ENCODE measurements around the gene ITGA6.

The ITGA6 gene

DNA sequence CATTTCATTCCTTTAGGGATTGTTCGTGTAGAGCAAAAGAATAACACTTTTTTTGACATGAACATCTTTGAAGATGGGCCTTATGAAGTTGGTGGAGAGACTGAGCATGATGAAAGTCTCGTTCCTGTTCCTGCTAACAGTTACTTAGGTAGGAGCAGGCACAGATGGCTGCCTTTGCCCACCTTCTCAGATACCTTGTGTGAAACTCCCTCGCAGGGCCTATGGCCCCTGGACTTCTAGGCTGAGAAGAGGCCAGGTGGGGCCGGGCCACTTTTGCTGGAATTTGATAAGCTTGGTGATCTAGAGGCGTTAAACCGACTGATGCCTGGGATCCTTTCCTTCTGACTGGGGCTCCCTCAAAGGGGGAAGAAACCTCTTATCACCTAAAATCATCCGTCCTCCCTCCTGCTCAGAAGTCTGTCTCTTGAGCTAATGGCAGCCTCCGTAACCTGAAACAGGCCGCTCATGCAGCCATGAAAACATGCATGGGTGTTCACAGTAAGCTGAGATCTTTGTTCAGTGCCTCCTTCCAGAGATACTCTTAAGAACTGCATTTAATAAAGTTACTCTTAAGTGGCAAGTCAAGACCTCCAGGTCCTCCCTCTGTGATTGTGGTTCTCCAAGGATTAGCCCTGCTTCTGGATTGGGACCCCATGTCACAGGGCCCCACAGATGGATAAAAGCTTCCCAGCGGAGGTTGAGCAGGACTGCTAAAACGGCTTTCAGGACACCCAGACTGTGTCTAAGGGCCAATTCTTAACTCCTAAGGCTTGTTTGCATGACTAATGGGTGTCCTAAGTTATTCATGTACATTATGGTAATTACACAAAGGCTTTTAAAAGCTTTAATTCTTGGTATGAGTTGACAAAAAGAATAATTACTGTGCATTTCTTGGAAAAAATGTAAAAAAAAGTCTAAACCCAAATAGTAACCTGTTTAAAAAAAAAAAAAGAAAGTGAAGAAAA is 43.9 kb downstream of the ITGA6 start:
- no peak for DNase-seq

DNA sequence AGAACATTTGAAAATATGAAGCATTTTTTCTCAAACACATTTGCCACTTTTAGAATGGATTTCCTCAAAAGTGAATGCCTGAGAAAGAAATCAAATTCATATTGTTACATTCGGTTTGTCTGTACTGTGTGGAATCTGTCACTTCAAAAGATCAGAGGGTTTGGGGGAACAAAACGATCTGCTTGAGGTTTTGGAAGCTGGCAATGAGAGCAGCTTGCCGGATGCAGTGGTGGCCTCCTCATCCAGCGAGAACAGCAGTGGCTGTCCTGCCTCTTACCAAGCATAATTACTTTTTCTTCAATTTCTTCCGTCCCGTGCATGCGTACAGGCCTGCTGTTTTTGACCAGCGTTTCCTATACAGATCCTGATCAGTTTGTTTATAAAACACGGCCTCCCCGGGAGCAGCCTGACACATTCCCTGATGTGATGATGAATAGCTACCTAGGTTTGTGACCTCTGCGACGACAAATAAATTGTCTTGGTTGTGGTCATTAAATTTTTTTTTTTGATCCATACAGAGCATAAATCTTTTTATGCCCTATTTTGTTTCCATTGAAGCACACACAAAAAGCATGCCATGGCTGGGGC is 45.2 kb downstream of the ITGA6 start:
- DNase-seq, result no peak

DNA sequence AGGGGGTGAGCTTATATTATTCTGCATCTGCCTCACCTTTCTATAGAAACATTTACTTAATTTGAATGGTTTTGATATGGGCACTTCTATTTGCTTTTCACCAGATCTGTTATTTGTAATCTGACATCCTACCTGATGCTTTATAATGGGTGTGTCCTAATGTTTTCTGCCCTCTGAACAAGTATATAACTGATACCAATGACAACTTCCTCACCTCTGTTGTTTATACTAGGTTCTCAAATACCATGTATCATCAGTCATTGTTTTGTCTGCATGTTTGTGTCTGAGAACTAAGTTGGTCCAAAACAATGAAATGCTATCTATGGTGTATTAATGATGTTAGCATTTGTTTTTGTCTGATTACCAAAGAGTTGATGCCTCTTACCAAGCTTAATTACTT is 45.8 kb downstream of the ITGA6 start:
- no peak for DNase-seq

GRCh38 chr2:172478353-172478752 is 51.0 kb downstream of the ITGA6 start:
- DNase-seq, result no peak

DNA sequence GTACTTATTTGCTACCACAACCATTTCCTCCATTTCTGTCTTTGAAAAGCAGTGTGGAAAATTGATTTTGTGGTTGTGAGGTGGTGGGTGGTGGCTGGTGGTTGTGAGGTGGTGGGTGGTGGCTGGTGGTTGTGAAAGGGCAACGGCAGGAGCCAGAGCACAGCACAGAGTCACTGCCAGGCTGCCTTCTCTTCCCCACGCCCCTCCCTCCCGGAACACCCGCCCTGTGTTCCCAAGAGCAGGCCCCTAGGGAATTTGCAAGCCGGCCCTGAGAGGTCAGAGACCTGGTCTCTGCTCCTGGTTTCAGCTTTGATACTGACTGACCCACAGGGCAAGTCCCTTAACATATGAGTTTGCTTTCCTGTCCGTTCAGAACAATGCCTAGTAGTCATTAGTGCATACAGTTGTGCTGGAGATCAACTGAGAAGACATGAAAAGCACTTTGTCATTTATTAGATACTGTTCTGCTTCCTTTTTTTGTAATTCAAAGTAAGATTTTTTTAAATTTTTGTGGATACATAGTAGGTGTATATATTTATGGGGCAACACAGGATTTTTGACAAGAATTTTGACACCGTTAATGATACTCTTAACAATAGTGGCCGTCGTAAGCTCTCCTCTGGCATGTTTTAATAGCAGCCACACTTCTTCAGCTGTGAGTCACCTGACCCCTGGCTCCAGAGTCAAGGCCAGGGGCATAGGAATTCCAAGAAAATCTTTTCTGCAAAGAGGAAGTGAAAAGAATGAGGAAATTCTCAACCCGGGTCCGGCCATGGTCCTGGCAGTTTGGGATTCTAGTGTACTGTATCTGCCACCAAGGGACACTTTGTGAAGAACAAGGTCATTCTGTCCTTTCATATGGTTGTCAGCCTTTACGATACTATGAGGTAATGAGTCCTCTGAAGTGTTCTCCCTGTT is 53.2 kb downstream of the ITGA6 start:
- DNase-seq, result no peak

GRCh38 chr2:172481507-172482262 is 54.3 kb downstream of the ITGA6 start:
- DNase-seq, result no peak

DNA sequence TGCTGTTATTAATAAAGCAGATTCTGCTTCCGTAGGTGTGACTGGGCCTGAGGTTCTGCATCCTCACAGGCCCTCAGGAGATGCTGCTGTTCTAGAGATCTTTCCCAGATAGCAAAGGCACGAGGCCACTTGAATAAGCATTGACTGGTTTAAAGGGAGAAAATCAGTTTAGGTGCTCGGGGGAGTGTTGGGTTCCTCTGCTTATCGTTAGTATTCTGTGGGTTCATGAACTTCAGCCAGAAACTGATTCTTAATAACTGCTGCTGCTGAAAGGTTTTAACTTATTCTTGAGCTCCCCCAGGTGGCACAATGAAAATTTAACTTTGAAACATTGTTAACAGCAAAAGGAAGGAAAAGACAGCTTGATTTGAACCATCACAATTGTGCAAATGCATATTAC is 56.9 kb downstream of the ITGA6 start:
- DNase-seq, result no peak

DNA sequence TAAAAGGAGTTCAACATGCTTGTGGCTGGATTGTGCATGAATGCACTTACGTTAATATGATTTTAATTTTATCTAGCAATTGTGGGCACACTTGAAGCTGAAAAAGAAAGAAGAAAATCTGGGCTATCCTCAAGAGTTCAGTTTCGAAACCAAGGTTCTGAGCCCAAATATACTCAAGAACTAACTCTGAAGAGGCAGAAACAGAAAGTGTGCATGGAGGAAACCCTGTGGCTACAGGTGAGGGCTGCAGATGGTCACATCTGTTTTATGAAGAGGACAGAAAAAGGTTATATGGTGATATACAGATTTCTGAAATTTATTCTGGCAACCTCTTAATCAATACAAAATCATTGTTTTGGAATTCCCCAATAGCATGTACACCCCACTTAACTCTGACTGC is 57.3 kb downstream of the ITGA6 start:
- DNase-seq, result no peak

DNA sequence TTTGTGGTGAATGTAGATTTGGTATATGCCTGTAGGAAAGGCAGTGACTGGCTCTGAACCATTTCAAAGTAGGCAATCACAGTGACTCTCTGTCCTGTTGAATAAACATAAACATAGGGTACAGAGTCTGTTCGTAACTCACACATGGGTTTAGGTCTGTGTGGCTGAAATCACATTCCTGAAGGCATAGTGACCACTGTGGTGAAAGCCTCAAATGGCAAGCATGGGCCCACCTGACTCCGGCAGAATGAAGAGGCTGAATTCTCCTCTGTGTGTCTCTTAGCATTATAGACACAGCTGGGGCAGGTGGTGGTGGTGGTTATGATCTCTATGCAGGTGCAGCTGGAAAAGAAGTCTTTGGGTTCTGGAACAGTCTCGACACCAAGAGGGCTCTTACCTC is 61.2 kb downstream of the ITGA6 start:
- no peak for DNase-seq

GRCh38 chr2:172489681-172490080 is 62.3 kb downstream of the ITGA6 start:
- DNase-seq, result no peak

- no peak for DNase-seq
Observed at GRCh38 chr2:172496160-172496608, 68.8 kb downstream of the ITGA6 start.

- DNase-seq, result no peak
Observed at GRCh38 chr2:172507199-172507598, 79.8 kb downstream of the ITGA6 start.

DNA sequence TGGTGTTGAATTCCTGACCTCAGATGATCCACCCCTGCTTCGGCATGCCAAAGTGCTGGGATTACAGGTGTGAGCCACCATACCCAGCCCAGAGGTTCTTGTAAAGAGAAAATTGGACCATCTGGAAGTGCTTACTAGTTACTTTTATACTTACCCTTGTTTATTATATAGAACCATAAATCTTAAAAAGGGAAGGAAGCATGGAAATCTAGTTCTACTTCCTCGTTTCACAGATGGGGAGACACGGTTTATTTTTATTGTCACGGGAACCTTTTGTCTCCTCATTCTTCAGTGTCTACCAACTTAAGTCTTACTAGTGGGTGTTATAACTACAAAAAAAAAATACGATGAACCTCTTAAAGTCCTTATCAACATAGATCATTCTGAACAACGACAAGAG is 82.7 kb downstream of the ITGA6 start:
- DNase-seq, result no peak

GRCh38 chr2:172510548-172510947 is 83.2 kb downstream of the ITGA6 start:
- no peak for DNase-seq

GRCh38 chr2:172512810-172513523 is 85.6 kb downstream of the ITGA6 start:
- no peak for DNase-seq

DNA sequence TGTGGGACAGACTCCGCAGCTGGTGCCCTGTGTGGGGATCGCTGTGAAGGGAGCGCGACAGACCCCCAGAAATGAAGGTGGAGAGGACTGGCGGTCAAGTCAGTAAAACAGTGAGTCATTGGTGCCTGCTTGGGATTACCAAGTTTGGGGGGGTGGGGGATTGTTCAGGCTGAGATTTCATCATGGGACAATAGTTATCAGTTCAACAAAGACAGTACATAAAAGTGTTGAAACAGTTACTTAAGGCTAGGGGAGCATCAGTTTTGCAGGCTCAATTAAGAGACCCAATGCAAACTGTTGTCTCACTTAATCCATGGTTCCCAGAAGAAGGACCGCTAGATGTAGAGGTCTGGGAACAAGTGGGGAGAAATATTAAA is 86.1 kb downstream of the ITGA6 start:
- DNase-seq, result no peak

GRCh38 chr2:172513935-172514586 is 86.7 kb downstream of the ITGA6 start:
- no peak for DNase-seq

DNA sequence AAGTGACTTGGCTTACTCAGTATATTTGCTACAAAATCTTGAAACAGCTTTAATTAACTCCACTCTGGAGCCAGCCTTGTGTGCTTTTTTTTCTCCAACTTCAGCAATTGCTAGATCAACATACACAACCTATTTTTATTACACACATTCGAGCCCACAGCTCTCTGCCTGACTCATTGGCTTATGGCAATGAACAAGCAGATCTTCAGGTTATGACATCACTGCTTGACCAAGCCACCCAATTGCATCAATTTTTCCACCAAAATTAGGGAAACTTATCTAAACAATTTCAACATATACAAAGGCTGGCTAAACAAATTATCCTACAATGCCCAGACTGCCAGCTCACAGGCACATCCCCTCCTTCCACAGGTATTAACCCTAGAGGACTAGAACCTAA is 88.9 kb downstream of the ITGA6 start:
- no peak for DNase-seq

DNA sequence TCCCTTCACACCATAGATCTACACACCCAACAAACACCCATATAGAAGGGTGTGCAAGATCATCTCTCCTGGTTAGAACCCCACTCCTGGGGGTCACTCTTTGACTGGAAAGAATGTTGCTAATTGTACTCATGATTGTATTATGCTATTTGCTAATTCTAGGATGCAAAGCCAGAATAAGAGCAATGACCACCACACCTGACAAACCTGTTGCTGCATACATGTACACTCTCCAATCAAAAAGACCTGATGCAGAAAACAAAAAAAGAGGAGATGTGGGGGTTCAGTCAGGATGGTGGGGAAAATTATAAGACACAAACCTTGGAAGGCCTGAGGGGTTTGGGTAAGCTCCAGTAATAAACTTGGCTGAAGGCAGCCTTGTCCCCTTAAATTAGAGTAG is 91.6 kb downstream of the ITGA6 start:
- DNase-seq, result no peak

DNA sequence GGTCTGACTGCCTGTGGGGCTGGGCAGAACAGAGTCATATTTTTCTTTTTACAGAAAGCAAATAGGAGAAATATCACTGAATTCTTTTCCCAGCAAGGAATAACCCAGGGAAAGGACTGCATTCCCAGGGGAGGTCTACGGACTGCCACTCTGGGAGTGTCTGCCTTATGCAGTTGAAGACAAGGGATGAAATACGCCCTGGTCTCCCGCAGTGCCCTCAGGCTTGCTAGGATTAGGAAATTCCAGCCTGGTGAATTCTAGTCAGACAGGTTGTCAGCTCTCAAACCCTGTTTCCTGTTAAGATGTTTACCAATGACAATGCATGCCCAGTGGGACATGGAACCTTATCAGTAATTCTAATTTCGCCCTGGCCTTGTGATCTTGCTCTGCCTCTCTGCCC is 98.2 kb downstream of the ITGA6 start:
- DNase-seq, result no peak

GRCh38 chr2:172531309-172531708 is 103.9 kb downstream of the ITGA6 start:
- DNase-seq, result no peak

All from NCI-H2029 (cell line).